Sigmoid colon (tissue), 7 donors: ENCODE data around the gene MBLAC1. TPM values are rescaled to one million over a fixed set of nuclear protein-coding genes. Genes with fewer than 3 reads are reported as not detected.

Experiments
- DNase-seq: peaks from one replicate; pipeline ENCODE4 v3.0.0-alpha.2; 2019
- H3K27ac ChIP-seq, 4 donors: fragments of 200-600 bp; sonication (generic); one replicate each; pipeline ENCODE4 v1.5.1; 2016 to 2019; ENCODE audit warnings: mild to moderate bottlenecking in 1 of 4
- H3K27me3 ChIP-seq, 3 donors: fragments of 200-600 bp; sonication (generic); one replicate each; pipeline ENCODE4 v1.5.1; 2019; ENCODE audit warnings: mild to moderate bottlenecking in 1 of 3
- H3K36me3 ChIP-seq, 4 donors: fragments of 200-600 bp; sonication (generic); one replicate each; pipeline ENCODE4 v1.5.1; 2016 to 2019
- H3K4me1 ChIP-seq, 4 donors: fragments of 200-600 bp; sonication (generic); one replicate each; pipeline ENCODE4 v1.5.1; 2017 to 2019
- H3K4me3 ChIP-seq, 4 donors: fragments of 200-600 bp; sonication (generic); one replicate each; pipeline ENCODE4 v1.5.1; 2017 to 2019; ENCODE audit warnings: mild to moderate bottlenecking in 2 of 4, moderate library complexity in 1 of 4
- H3K9me3 ChIP-seq, 4 donors: fragments of 200-600 bp in 3 of 4; sonication (generic) in 3 of 4; one replicate each; pipeline versions ENCODE4 v1.5.1 to v1.6.1; 2013 to 2019
- EP300 ChIP-seq, 4 donors: sonication (generic); formaldehyde crosslinking; IDR thresholded peaks; one replicate each; pipeline ENCODE4 v1.6.1; 2017; ENCODE audit warnings: antibody characterized with exemption in 4 of 4
- POLR2A ChIP-seq, 2 donors: fragments of 450-650 bp; IDR thresholded peaks; one replicate each; pipeline ENCODE4 v1.6.1; 2016; ENCODE audit warnings: antibody characterized with exemption in 2 of 2, mild to moderate bottlenecking in 2 of 2, moderate library complexity in 2 of 2
- POLR2AphosphoS5 ChIP-seq, 4 donors: sonication (generic); formaldehyde crosslinking; IDR thresholded peaks; one replicate each; pipeline ENCODE4 v1.6.1; 2017; ENCODE audit warnings: antibody characterized with exemption in 4 of 4
- WGBS, 2 donors: extraction: QIAGEN DNeasy Blood & Tissue Kit; methylation state at CpG; one replicate each; pipeline ENCODE4 v1.1.7; 2013; 5-methylcytosine and 5-hydroxymethylcytosine counted together
- intact Hi-C: fragments of 100-400 bp; cut with DNase I; formaldehyde crosslinking; loops from one replicate; pipeline ENCODE4 v1.15.1; 2023
- polyA plus RNA-seq, 3 donors: library from polyadenylated mRNA; stranded (reverse); fragments of 200-250 nt; gene quantifications; one replicate each; pipeline ENCODE4 v1.2.3, GENCODE V29; 2013
- total RNA-seq, 4 donors: library from RNA; depleted of rRNA; stranded (reverse); fragments of >200 nt; gene quantifications; one replicate each; pipeline ENCODE4 v1.1.0, GENCODE V29; 2016
- TF ChIP-seq, protein P1 (sequence below), 4 experiments: fragments of 450-650 bp in 3 of 4; fragments of 200-600 bp in 1 of 4; IDR thresholded peaks; one replicate each; pipeline ENCODE4 v1.5.1; 2016 to 2019; ENCODE audit warnings: antibody characterized with exemption in 4 of 4, mild to moderate bottlenecking in 3 of 4, moderate library complexity in 2 of 4
- donor health status: healthy with polysubstance abuse.
- donor health status: Bipolar disorder and iron deficiency.
- donor health status: healthy.

Gene MBLAC1
- total and polyA plus RNA-seq, 7 donors: 1.6 to 5.8 (median 2.9) TPM

DNA sequence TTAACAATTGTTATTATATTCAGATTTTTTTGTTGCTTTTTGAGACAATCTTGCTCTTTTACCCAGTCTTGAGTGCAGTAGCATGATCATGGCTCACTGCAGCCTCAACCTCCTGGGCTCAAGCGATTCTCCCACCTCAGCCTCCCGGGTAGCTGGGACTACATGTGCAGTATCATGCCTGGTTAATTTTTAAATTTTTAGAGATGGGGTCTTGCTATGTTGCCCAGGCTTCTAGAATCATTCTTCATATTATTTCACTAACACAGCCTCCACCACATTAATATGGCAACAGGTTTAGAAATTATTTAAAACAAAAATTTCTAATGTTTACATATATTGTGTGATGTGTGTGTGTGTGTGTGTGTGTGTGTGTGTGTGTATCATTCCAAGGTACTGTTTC is 20.5 kb downstream of the MBLAC1 start:
- Histone ChIP-seq H3K36me3 (peaks cover 0 to 11% (median 0%) of the 10 kb centered on the region in 4 donors), H3K27me3 (no peaks in the 10 kb centered on the region), H3K9me3 (no peaks in the 10 kb centered on the region), H3K4me3 (no peak overlapping the region), H3K27ac (no peak overlapping the region), H3K4me1 (peaks cover 0 to 18% (median 16%) of the 10 kb centered on the region in 4 donors)
- 91 to 98% methylated on average over 2 of the region's 2 CpGs for WGBS, 2 donors
- DNase-seq: no peak
- TF ChIP-seq, protein P1, sequence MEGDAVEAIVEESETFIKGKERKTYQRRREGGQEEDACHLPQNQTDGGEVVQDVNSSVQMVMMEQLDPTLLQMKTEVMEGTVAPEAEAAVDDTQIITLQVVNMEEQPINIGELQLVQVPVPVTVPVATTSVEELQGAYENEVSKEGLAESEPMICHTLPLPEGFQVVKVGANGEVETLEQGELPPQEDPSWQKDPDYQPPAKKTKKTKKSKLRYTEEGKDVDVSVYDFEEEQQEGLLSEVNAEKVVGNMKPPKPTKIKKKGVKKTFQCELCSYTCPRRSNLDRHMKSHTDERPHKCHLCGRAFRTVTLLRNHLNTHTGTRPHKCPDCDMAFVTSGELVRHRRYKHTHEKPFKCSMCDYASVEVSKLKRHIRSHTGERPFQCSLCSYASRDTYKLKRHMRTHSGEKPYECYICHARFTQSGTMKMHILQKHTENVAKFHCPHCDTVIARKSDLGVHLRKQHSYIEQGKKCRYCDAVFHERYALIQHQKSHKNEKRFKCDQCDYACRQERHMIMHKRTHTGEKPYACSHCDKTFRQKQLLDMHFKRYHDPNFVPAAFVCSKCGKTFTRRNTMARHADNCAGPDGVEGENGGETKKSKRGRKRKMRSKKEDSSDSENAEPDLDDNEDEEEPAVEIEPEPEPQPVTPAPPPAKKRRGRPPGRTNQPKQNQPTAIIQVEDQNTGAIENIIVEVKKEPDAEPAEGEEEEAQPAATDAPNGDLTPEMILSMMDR (IDR thresholded peaks at IDR 0.05): no peak
- no peak for TF ChIP-seq POLR2AphosphoS5 (IDR thresholded peaks at IDR 0.05)
- TF ChIP-seq POLR2A (IDR thresholded peaks at IDR 0.05): no peak
- no peak for TF ChIP-seq EP300 (IDR thresholded peaks at IDR 0.05)
- intact Hi-C loops: no loop called here

DNA sequence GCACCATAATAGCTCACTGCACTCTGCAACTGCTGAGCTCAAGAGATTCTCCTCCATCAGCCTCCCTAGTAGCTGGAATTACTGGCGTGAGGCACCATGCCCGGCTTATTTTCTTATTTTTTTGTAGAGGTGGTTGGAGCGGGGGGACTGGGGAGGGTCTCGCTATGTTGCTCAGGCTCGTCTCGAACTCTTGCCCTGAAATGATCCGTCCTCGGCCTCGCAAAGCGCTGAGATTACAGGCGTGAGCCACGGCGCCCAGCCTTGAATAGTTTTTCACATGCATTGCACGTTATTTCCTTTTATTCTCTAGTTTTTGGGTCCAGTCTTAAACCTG is 21.4 kb downstream of the MBLAC1 start:
- Histone ChIP-seq H3K4me1 (peaks cover 0 to 18% (median 16%) of the 10 kb centered on the region in 4 donors), H3K27ac (peak overlapping the region; percentile 76 to 92 (median 87)), H3K4me3 (peak overlapping the region; percentile 20 to 96 (median 84)), H3K27me3 (no peaks in the 10 kb centered on the region), H3K36me3 (peaks cover 0 to 12% (median under 1%) of the 10 kb centered on the region in 4 donors), H3K9me3 (no peaks in the 10 kb centered on the region)
- WGBS, 2 donors: 10 to 18% methylated on average over 14 of the region's 14 CpGs
- DNase-seq: no peak
- TF ChIP-seq POLR2A (IDR thresholded peaks at IDR 0.05) (no peak), EP300 (IDR thresholded peaks at IDR 0.05) (no peak), POLR2AphosphoS5 (IDR thresholded peaks at IDR 0.05) (no peak)
- TF ChIP-seq, protein P1 (IDR thresholded peaks at IDR 0.05): no peak
- intact Hi-C loops: no loop called here

DNA sequence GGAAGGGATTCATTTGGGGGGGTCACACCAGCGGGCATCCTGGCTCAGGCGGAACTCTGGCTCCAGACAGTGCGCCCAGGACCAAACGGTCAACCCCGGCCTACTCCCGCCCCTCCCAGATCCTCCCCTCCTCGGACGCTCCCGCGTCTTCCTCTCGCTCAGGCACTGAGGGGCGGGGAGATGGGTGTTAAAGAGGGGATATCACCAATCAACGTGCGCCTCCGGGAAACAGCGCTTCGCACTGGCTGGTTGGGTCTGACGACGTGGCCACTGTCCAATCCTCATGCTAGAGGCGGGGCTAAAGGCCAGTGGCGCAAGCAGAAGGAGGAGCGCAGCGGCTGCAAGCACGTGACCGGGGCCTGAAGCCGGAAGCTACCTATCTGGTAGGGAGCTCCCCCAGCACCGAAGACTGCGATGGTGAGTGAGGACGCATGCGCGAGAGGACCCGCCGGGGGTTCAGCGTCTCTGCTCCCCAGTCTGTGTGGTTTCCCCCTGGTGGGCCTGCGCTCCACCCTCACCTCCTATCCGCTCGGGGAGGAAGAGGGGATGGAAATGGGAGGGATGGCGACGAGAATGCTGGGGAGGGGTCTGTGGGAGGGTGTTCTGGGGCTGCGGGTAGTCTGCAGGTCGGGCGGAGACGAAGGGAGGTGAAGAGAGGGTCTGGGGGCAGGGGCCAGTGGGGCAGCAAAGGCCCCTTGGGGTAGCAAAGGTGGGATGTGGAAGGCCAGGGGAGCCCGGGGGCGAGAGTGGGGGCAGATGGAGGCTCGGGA is 22.0 kb downstream of the MBLAC1 start, which contains the start of gene LAMTOR4:
TSS of gene LAMTOR4 (plus strand) at position 360 of the 770 bp plus-strand sequence. CDS start at position 415, 55 bp downstream.
- WGBS, 2 donors: 0 to 1% methylated on average over 46 of the region's 46 CpGs
- H3K4me3 ChIP-seq: peak within 1 kb of the TSS; percentile 79 to 96 (median 88)
- peaks cover 0 to 18% (median 16%) of the 10 kb centered on the region in 4 donors for H3K4me1 ChIP-seq
- peak within 1 kb of the TSS; percentile 87 to 92 (median 88) for H3K27ac ChIP-seq
- peaks cover 0 to 18% (median 6%) of the 10 kb centered on the region in 4 donors for H3K36me3 ChIP-seq
- no peaks in the 10 kb centered on the region for H3K27me3 ChIP-seq
- intact Hi-C loops: no loop called here
- H3K9me3 ChIP-seq: no peaks in the 10 kb centered on the region
- DNase-seq: peak; percentile 100
- TF ChIP-seq, protein P1 (IDR thresholded peaks at IDR 0.05): no peak
- TF ChIP-seq POLR2A (IDR thresholded peaks at IDR 0.05) (peak; percentile 31 to 71), EP300 (IDR thresholded peaks at IDR 0.05) (no peak), POLR2AphosphoS5 (IDR thresholded peaks at IDR 0.05) (peak; percentile 82 to 96 (median 88))

DNA sequence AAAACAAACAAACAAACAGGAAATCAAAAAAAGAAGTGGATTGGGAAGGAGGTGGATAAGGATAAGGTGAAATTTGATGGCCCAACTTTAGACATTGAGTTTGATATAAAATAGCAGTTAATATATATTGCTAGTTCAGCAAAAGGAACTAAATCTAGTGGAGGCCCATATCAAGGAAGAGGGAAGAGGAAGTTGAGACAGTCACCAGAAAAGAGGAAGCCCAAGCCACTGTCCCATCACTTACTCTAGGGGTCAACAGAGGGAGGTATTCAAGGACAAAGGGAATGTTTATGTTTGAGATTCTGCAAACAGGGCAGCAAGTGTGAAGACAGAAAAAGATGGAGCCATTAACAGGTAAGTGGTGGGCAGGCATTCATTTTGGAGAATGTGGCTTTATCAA is 25.6 kb downstream of the MBLAC1 start:
- H3K4me3 ChIP-seq: no peak overlapping the region
- H3K9me3 ChIP-seq: no peaks in the 10 kb centered on the region
- H3K4me1 ChIP-seq: peaks cover 0 to 30% (median 22%) of the 10 kb centered on the region in 4 donors
- intact Hi-C loops: no loop called here
- TF ChIP-seq, protein P1 (IDR thresholded peaks at IDR 0.05): no peak
- TF ChIP-seq POLR2AphosphoS5 (IDR thresholded peaks at IDR 0.05) (no peak), POLR2A (IDR thresholded peaks at IDR 0.05) (no peak), EP300 (IDR thresholded peaks at IDR 0.05) (no peak)
- no peak for DNase-seq
- H3K27ac ChIP-seq: no peak overlapping the region
- H3K36me3 ChIP-seq: peaks cover 0 to 50% (median 22%) of the 10 kb centered on the region in 4 donors
- no peaks in the 10 kb centered on the region for H3K27me3 ChIP-seq
